Hepatocyte (in vitro differentiated cells): ENCODE results near the gene NEK8. TPM values are rescaled to one million over a fixed set of nuclear protein-coding genes. Genes with fewer than 3 reads are reported as not detected.

Experiments used
- DNase-seq: peaks from one replicate; pipeline ENCODE4 v3.0.0-alpha.2; 2016; ENCODE audit warnings: low spot score
- H2AFZ ChIP-seq: fragments of 200-600 bp; sonication (generic); 2 replicates; pipeline ENCODE4 v1.6.0; 2016; ENCODE audit warnings: antibody characterized with exemption, mild to moderate bottlenecking
- H3K27ac ChIP-seq: fragments of 200-600 bp; sonication (generic); 2 replicates; pipeline ENCODE4 v1.5.1; 2016; ENCODE audit warnings: mild to moderate bottlenecking
- H3K27me3 ChIP-seq: fragments of 200-600 bp; sonication (generic); 2 replicates; pipeline ENCODE4 v1.6.1; 2016
- H3K36me3 ChIP-seq: fragments of 200-600 bp; sonication (generic); replicated peaks from 2 replicates; pipeline ENCODE4 v1.5.1; 2016; ENCODE audit warnings: low read depth; ENCODE audit not compliant: insufficient read depth
- H3K4me1 ChIP-seq: fragments of 200-600 bp; sonication (generic); 2 replicates; pipeline ENCODE4 v1.5.1; 2016; ENCODE audit warnings: mild to moderate bottlenecking, moderate library complexity; ENCODE audit not compliant: insufficient read depth
- H3K4me2 ChIP-seq: fragments of 200-600 bp; sonication (generic); 2 replicates; pipeline ENCODE4 v1.6.0; 2016
- H3K4me3 ChIP-seq: fragments of 200-600 bp; sonication (generic); 2 replicates; pipeline ENCODE4 v1.5.1; 2016; ENCODE audit warnings: mild to moderate bottlenecking
- H3K79me2 ChIP-seq: fragments of 200-600 bp; sonication (generic); 2 replicates; pipeline ENCODE4 v1.6.0; 2017; ENCODE audit warnings: mild to moderate bottlenecking
- H3K9me2 ChIP-seq: fragments of 200-600 bp; sonication (generic); replicated peaks from 2 replicates; pipeline ENCODE4 v1.6.0; 2017; ENCODE audit warnings: mild to moderate bottlenecking; ENCODE audit not compliant: insufficient read depth
- H3K9me3 ChIP-seq: fragments of 200-600 bp; sonication (generic); 2 replicates; pipeline ENCODE4 v1.5.1; 2016; ENCODE audit warnings: low read depth, mild to moderate bottlenecking
- H4K20me1 ChIP-seq: fragments of 200-600 bp; sonication (generic); 2 replicates; pipeline ENCODE4 v1.6.0; 2016; ENCODE audit warnings: mild to moderate bottlenecking; ENCODE audit not compliant: insufficient read depth, poor library complexity, severe bottlenecking
- CTCF ChIP-seq: fragments of 200-600 bp; sonication (generic); IDR thresholded peaks from 2 replicates; pipeline ENCODE4 v1.5.1; 2016; ENCODE audit warnings: antibody characterized with exemption, mild to moderate bottlenecking; ENCODE audit not compliant: poor library complexity
- EZH2 ChIP-seq: fragments of 200-600 bp; sonication (generic); IDR thresholded peaks from 2 replicates; pipeline ENCODE4 v1.6.1; 2016; ENCODE audit warnings: antibody characterized with exemption, mild to moderate bottlenecking, borderline replicate concordance
- EZH2phosphoT487 ChIP-seq: fragments of 200-600 bp; sonication (generic); IDR thresholded peaks from one replicate; pipeline ENCODE4 v1.6.1; 2018; ENCODE audit warnings: antibody characterized with exemption, mild to moderate bottlenecking, low read depth, moderate library complexity; ENCODE audit not compliant: unreplicated experiment, severe bottlenecking
- WGBS: methylation state at CpG from one replicate; pipeline ENCODE4 v1.1.6; 2016; ENCODE audit warnings: low lambda C conversion rate; ENCODE audit errors: missing lambda C conversion rate; 5-methylcytosine and 5-hydroxymethylcytosine counted together
- polyA plus RNA-seq: library from polyadenylated mRNA; unstranded; fragments of >200 nt; fragmentation: Nextera tagmentation; extraction: Ambion mirVana; gene quantifications from 2 replicates; pipeline ENCODE4 v1.2.1, GENCODE V29; 2016
- total RNA-seq: library from RNA; depleted of rRNA; stranded (reverse); fragments of >200 nt; gene quantifications from 2 replicates; pipeline ENCODE4 v1.2.3, GENCODE V29; 2014

NEK8 gene
- total and polyA plus RNA-seq, 2 experiments from 2014 or later: 5.5 to 8.1 TPM

- Histone ChIP-seq H3K9me3 (no peaks in the 10 kb centered on the region), H3K36me3 (no peaks in the 10 kb centered on the region), H3K4me2 (no peak overlapping the region), H3K9me2 (no peaks in the 10 kb centered on the region), H3K79me2 (peaks cover 11% of the 10 kb centered on the region), H2AFZ (no peak overlapping the region), H3K27me3 (no peaks in the 10 kb centered on the region), H4K20me1 (no peaks in the 10 kb centered on the region), H3K4me1 (peaks cover 8% of the 10 kb centered on the region), H3K27ac (no peak overlapping the region), H3K4me3 (no peak overlapping the region)
- no peak for TF ChIP-seq EZH2
- no peak for TF ChIP-seq EZH2phosphoT487
- no peak for TF ChIP-seq CTCF
- 87% methylated on average over 10 of the region's 10 CpGs for WGBS
- DNase-seq: no peak
These were observed 22.8 kb upstream of the NEK8 start for GRCh38 chr17:28705728-28706334.

DNA sequence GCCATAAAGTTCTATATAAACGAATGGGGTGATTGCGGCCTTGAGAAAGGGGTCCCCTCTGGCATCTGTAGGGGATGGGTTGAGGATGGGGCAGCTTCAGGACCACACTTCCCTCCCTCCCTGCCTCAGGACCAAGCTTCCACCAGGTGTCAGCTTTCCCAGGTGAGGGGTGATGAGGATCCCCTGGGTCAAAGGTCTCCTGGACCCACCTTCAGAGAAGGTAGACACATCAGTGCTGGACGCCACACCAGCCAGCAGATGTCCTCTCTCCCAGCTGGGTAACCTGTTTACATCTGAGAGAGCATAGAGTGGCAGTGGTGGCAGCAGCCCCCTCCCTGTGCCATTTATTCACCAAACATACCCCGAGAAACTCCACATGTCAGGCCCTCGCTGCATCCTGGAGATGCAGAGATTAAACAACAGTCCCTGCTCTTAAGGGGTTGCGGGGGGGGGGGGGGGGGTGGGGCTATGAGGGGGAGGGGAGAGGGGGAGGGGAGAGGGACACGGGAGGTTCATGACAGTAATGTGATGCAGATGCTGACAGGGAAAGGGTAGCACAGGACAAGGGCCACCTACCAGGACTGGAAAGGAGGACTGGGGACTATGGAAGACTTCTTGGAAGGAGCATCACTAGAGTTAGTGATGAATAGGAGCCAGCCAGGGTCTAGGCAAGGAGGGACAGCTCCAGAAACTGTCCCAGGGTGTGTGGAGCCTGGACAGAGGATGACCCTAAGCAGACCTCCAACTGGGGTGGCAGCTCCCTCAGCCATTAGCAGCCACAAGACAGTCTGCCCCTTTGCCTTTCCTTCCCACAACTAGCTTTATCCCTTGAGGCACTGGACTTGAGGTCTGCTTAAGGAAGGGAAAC is 21.9 kb upstream of the NEK8 start:
- Histone ChIP-seq H2AFZ (no peak overlapping the region), H4K20me1 (no peaks in the 10 kb centered on the region), H3K27ac (no peak overlapping the region), H3K79me2 (peaks cover 11% of the 10 kb centered on the region), H3K4me2 (no peak overlapping the region), H3K4me3 (no peak overlapping the region), H3K36me3 (no peaks in the 10 kb centered on the region), H3K4me1 (peaks cover 11% of the 10 kb centered on the region), H3K27me3 (no peaks in the 10 kb centered on the region), H3K9me3 (no peaks in the 10 kb centered on the region), H3K9me2 (no peaks in the 10 kb centered on the region)
- DNase-seq: no peak
- TF ChIP-seq EZH2 (no peak), EZH2phosphoT487 (no peak), CTCF (no peak)
- WGBS: 69% methylated on average over 6 of the region's 7 CpGs

GRCh38 chr17:28707339-28707720 is 21.3 kb upstream of the NEK8 start:
- DNase-seq: no peak
- H3K4me3 ChIP-seq: no peak overlapping the region
- no peaks in the 10 kb centered on the region for H3K36me3 ChIP-seq
- H3K9me2 ChIP-seq: no peaks in the 10 kb centered on the region
- peaks cover 18% of the 10 kb centered on the region for H3K4me1 ChIP-seq
- no peak overlapping the region for H3K4me2 ChIP-seq
- H3K27me3 ChIP-seq: no peaks in the 10 kb centered on the region
- H3K27ac ChIP-seq: no peak overlapping the region
- no peaks in the 10 kb centered on the region for H3K9me3 ChIP-seq
- H3K79me2 ChIP-seq: peaks cover 11% of the 10 kb centered on the region
- H4K20me1 ChIP-seq: no peaks in the 10 kb centered on the region
- no peak overlapping the region for H2AFZ ChIP-seq
- WGBS: 92% methylated on average over 2 of the region's 2 CpGs
- TF ChIP-seq EZH2: no peak
- no peak for TF ChIP-seq EZH2phosphoT487
- no peak for TF ChIP-seq CTCF
